Stomach (tissue), 4 donors: ENCODE measurements around the gene WDR18.

ENCODE experiments used
- EP300 ChIP-seq: sonication (generic); formaldehyde crosslinking; IDR thresholded peaks from one replicate; pipeline ENCODE4 v1.6.1; 2017; ENCODE audit warnings: antibody characterized with exemption
- POLR2AphosphoS5 ChIP-seq, 3 donors: sonication (generic); formaldehyde crosslinking; IDR thresholded peaks; one replicate each; pipeline ENCODE4 v1.6.1; 2016; ENCODE audit warnings: antibody characterized with exemption in 3 of 3

GRCh38 chr19:1009041-1009980 is 25.2 kb downstream of the WDR18 start:
- TF ChIP-seq EP300 = no peak
- TF ChIP-seq POLR2AphosphoS5 (IDR thresholded peaks at IDR 0.05) = no peak
